DOHH2 (cell line): Measurements from ENCODE around the gene OPRL1.

Experiments
- H3F3A ChIP-seq: fragments of 200-600 bp; sonication (generic), shearing (Covaris generic); 2 replicates; pipeline ENCODE4 v1.6.0; 2016; ENCODE audit warnings: antibody characterized with exemption, mild to moderate bottlenecking; ENCODE audit not compliant: control insufficient read depth, insufficient read depth
- H3K27ac ChIP-seq: fragments of 200-600 bp; sonication (generic); 2 replicates; pipeline ENCODE4 v1.5.1; 2014; ENCODE audit warnings: low read depth, mild to moderate bottlenecking, low read length, moderate library complexity
- H3K27me3 ChIP-seq: fragments of 200-600 bp; sonication (generic); 2 replicates; pipeline ENCODE4 v1.6.1; 2014; ENCODE audit warnings: mild to moderate bottlenecking, low read length, mixed read lengths; ENCODE audit not compliant: control insufficient read depth
- H3K36me3 ChIP-seq: fragments of 200-600 bp; sonication (generic); 2 replicates; pipeline ENCODE4 v1.6.1; 2014; ENCODE audit warnings: mild to moderate bottlenecking, low read length, moderate library complexity, mixed read lengths; ENCODE audit not compliant: control insufficient read depth
- H3K4me1 ChIP-seq: fragments of 200-600 bp; sonication (generic); 2 replicates; pipeline ENCODE4 v1.6.1; 2014; ENCODE audit warnings: mild to moderate bottlenecking, low read length, mixed read lengths; ENCODE audit not compliant: control insufficient read depth
- H3K4me2 ChIP-seq: fragments of 200-600 bp; sonication (generic); 2 replicates; pipeline ENCODE4 v1.6.0; 2014; ENCODE audit warnings: mild to moderate bottlenecking, low read length, moderate library complexity
- H3K4me3 ChIP-seq: fragments of 200-600 bp; sonication (generic); 2 replicates; pipeline ENCODE4 v1.5.1; 2014; ENCODE audit warnings: mild to moderate bottlenecking, low read length, mixed read lengths
- H3K79me2 ChIP-seq: fragments of 200-600 bp; sonication (generic); 2 replicates; pipeline ENCODE4 v1.6.1; 2014; ENCODE audit warnings: mild to moderate bottlenecking, low read length, mixed read lengths; ENCODE audit not compliant: control insufficient read depth
- H3K9me2 ChIP-seq: fragments of 200-600 bp; sonication (generic); replicated peaks from 2 replicates; pipeline ENCODE4 v1.6.1; 2014; ENCODE audit warnings: mild to moderate bottlenecking, low read length, mixed read lengths; ENCODE audit not compliant: control insufficient read depth
- H3K9me3 ChIP-seq: fragments of 200-600 bp; sonication (generic); 2 replicates; pipeline ENCODE4 v1.6.1; 2014; ENCODE audit warnings: antibody characterized with exemption, low read length, mixed read lengths; ENCODE audit not compliant: control insufficient read depth, insufficient read depth
- H4K20me1 ChIP-seq: fragments of 200-600 bp; sonication (generic); 2 replicates; pipeline ENCODE4 v1.6.0; 2014; ENCODE audit warnings: low read depth, mild to moderate bottlenecking, antibody characterized with exemption, low read length, moderate library complexity; ENCODE audit not compliant: control insufficient read depth, insufficient read depth
- CTCF ChIP-seq: fragments of 200-600 bp; sonication (generic); IDR thresholded peaks from one replicate; pipeline ENCODE4 v1.5.1; 2014; ENCODE audit warnings: antibody characterized with exemption, mild to moderate bottlenecking, low read depth, low read length; ENCODE audit not compliant: poor library complexity, severe bottlenecking
- EZH2phosphoT487 ChIP-seq: fragments of 200-600 bp; sonication (generic); IDR thresholded peaks from 2 replicates; pipeline ENCODE4 v1.6.1; 2017; ENCODE audit warnings: borderline replicate concordance, mild to moderate bottlenecking, antibody characterized with exemption, low read length, moderate library complexity, mixed read lengths

Gene OPRL1

GRCh38 chr20:64140061-64140931 lies 60.4 kb downstream of the OPRL1 start:
- no peaks in the 10 kb centered on the region for H4K20me1 ChIP-seq
- H3K27me3 ChIP-seq, result peaks cover 9% of the 10 kb centered on the region
- H3K79me2 ChIP-seq, result no peaks in the 10 kb centered on the region
- no peaks in the 10 kb centered on the region for H3F3A ChIP-seq
- no peak overlapping the region for H3K27ac ChIP-seq
- H3K36me3 ChIP-seq, result no peaks in the 10 kb centered on the region
- H3K9me3 ChIP-seq, result peaks cover 19% of the 10 kb centered on the region
- no peak for TF ChIP-seq CTCF
- no peak for TF ChIP-seq EZH2phosphoT487
- H3K4me2 ChIP-seq, result no peak overlapping the region
- H3K4me1 ChIP-seq, result peaks cover 10% of the 10 kb centered on the region
- H3K4me3 ChIP-seq, result no peak overlapping the region
- no peaks in the 10 kb centered on the region for H3K9me2 ChIP-seq

- Histone ChIP-seq H3K4me3 (no peak overlapping the region), H3K27me3 (peaks cover 9% of the 10 kb centered on the region), H3K9me2 (no peaks in the 10 kb centered on the region), H3K4me1 (peaks cover 10% of the 10 kb centered on the region), H3K9me3 (peaks cover 25% of the 10 kb centered on the region), H4K20me1 (no peaks in the 10 kb centered on the region), H3K79me2 (no peaks in the 10 kb centered on the region), H3K4me2 (no peak overlapping the region), H3K36me3 (no peaks in the 10 kb centered on the region), H3K27ac (no peak overlapping the region), H3F3A (no peaks in the 10 kb centered on the region)
- TF ChIP-seq EZH2phosphoT487, result no peak
- no peak for TF ChIP-seq CTCF
These were observed 61.1 kb downstream of the OPRL1 start for GRCh38 chr20:64140956-64141355.

GRCh38 chr20:64142590-64142989 lies 62.7 kb downstream of the OPRL1 start:
- peaks cover 38% of the 10 kb centered on the region for H3K9me3 ChIP-seq
- peaks cover 10% of the 10 kb centered on the region for H3K4me1 ChIP-seq
- no peaks in the 10 kb centered on the region for H3K9me2 ChIP-seq
- H3K79me2 ChIP-seq, result no peaks in the 10 kb centered on the region
- no peak overlapping the region for H3K4me3 ChIP-seq
- H3K36me3 ChIP-seq, result no peaks in the 10 kb centered on the region
- TF ChIP-seq CTCF, result no peak
- TF ChIP-seq EZH2phosphoT487, result no peak
- H4K20me1 ChIP-seq, result no peaks in the 10 kb centered on the region
- no peak overlapping the region for H3K27ac ChIP-seq
- no peaks in the 10 kb centered on the region for H3F3A ChIP-seq
- H3K27me3 ChIP-seq, result peaks cover 9% of the 10 kb centered on the region
- H3K4me2 ChIP-seq, result 0 out of 2 replicates have a peak overlapping the region, but pooled peaks have one; percentile 12
